Osteocyte (in vitro differentiated cells): ENCODE data around the gene KMO. TPM values are rescaled to one million over a fixed set of nuclear protein-coding genes. Genes with fewer than 3 reads are reported as not detected.

Experiments
- DNase-seq: peaks from one replicate; pipeline ENCODE4 v3.0.0; 2021; ENCODE audit warnings: mixed read lengths; ENCODE audit not compliant: unreplicated experiment; ENCODE audit errors: extremely low spot score
- H3K27ac Mint-ChIP-seq: one replicate; pipeline ENCODE4 v1.8.0; 2021; ENCODE audit warnings: mild to moderate bottlenecking, mixed read lengths; ENCODE audit not compliant: unreplicated experiment
- H3K27me3 Mint-ChIP-seq: one replicate; pipeline ENCODE4 v1.8.0; 2021; ENCODE audit warnings: mixed read lengths; ENCODE audit not compliant: unreplicated experiment
- H3K36me3 Mint-ChIP-seq: one replicate; pipeline ENCODE4 v1.8.0; 2021; ENCODE audit warnings: mixed read lengths; ENCODE audit not compliant: unreplicated experiment
- H3K4me1 Mint-ChIP-seq: one replicate; pipeline ENCODE4 v1.8.0; 2021; ENCODE audit warnings: mixed read lengths; ENCODE audit not compliant: unreplicated experiment
- H3K4me3 Mint-ChIP-seq: one replicate; pipeline ENCODE4 v1.8.0; 2021; ENCODE audit warnings: mild to moderate bottlenecking, moderate library complexity, mixed read lengths; ENCODE audit not compliant: unreplicated experiment
- H3K9me3 Mint-ChIP-seq: one replicate; pipeline ENCODE4 v1.8.0; 2021; ENCODE audit warnings: mixed read lengths; ENCODE audit not compliant: unreplicated experiment
- total RNA-seq: library from RNA; stranded (reverse); gene quantifications from 2 replicates; pipeline ENCODE4 v1.2.1, GENCODE V29; 2021
- TF ChIP-seq, protein P1 (sequence below): fragments of 200-600 bp; sonication (generic); IDR thresholded peaks from 2 replicates; pipeline ENCODE4 v1.5.0; 2021; ENCODE audit warnings: antibody characterized with exemption, mild to moderate bottlenecking, moderate library complexity

The KMO gene
- total RNA-seq, 1 donor from 2014 or later, result not detected

- H3K4me3 Mint-ChIP-seq, result peak overlapping the region; percentile 69
- no peaks in the 10 kb centered on the region for H3K36me3 Mint-ChIP-seq
- no peaks in the 10 kb centered on the region for H3K9me3 Mint-ChIP-seq
- no peaks in the 10 kb centered on the region for H3K27me3 Mint-ChIP-seq
- peak overlapping the region; percentile 83 for H3K27ac Mint-ChIP-seq
- no peak for DNase-seq
- TF ChIP-seq, protein P1, sequence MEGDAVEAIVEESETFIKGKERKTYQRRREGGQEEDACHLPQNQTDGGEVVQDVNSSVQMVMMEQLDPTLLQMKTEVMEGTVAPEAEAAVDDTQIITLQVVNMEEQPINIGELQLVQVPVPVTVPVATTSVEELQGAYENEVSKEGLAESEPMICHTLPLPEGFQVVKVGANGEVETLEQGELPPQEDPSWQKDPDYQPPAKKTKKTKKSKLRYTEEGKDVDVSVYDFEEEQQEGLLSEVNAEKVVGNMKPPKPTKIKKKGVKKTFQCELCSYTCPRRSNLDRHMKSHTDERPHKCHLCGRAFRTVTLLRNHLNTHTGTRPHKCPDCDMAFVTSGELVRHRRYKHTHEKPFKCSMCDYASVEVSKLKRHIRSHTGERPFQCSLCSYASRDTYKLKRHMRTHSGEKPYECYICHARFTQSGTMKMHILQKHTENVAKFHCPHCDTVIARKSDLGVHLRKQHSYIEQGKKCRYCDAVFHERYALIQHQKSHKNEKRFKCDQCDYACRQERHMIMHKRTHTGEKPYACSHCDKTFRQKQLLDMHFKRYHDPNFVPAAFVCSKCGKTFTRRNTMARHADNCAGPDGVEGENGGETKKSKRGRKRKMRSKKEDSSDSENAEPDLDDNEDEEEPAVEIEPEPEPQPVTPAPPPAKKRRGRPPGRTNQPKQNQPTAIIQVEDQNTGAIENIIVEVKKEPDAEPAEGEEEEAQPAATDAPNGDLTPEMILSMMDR, result no peak
- peaks cover 44% of the 10 kb centered on the region for H3K4me1 Mint-ChIP-seq
Observed at GRCh38 chr1:241640867-241641622, 108.9 kb downstream of the KMO start.

DNA sequence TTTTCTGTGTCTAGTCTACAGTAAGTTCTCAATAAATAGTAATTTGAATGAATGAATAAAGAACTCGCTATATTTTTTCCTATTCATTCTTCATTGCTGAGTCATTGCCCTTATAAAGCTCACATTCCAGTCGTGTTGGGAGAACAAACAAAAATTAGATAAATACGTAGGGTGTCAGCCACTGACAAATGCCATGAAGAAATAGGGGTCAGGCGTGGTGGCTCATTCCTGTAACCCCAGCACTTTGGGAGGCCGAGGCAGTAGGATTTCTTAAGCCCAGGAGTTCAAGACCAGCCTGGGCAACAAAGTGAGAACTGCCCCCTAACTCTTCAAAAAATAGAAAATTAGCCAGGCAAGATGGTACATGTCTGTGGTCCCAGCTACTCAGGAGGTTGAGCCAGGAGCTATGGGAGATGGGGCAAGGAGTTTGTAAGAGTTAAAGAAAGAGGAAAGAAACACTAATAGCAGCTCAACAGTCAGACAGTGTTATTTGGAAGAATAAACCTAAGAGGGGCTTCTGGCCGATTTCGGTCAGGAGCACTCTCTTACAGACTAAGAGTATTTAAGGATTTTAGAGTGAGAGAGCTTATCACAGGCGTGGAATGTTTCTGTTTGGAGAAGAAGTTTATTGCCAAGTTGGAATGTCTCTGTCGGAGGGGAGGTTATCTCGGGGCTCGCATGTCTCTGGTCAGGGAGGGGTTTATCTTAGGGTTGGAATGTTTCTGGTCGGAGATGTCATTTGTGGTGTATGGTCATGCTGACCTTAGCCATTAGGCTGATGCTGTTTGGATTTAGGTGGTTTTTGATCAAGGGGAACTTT lies 109.8 kb downstream of the KMO start:
- H3K27me3 Mint-ChIP-seq, result no peaks in the 10 kb centered on the region
- no peaks in the 10 kb centered on the region for H3K36me3 Mint-ChIP-seq
- H3K4me1 Mint-ChIP-seq, result peaks cover 38% of the 10 kb centered on the region
- no peak for DNase-seq
- peak overlapping the region; percentile 83 for H3K27ac Mint-ChIP-seq
- no peaks in the 10 kb centered on the region for H3K9me3 Mint-ChIP-seq
- H3K4me3 Mint-ChIP-seq, result no peak overlapping the region
- TF ChIP-seq, protein P1, result no peak

- Mint-ChIP-seq H3K4me3 (no peak overlapping the region), H3K27ac (no peak overlapping the region), H3K36me3 (no peaks in the 10 kb centered on the region), H3K4me1 (peaks cover 32% of the 10 kb centered on the region), H3K9me3 (no peaks in the 10 kb centered on the region), H3K27me3 (no peaks in the 10 kb centered on the region)
- TF ChIP-seq, protein P1, result no peak
- DNase-seq, result no peak
Observed at GRCh38 chr1:241642593-241642944, 110.4 kb downstream of the KMO start.

- H3K27ac Mint-ChIP-seq, result no peak overlapping the region
- TF ChIP-seq, protein P1, result no peak
- H3K9me3 Mint-ChIP-seq, result no peaks in the 10 kb centered on the region
- H3K36me3 Mint-ChIP-seq, result no peaks in the 10 kb centered on the region
- H3K4me3 Mint-ChIP-seq, result no peak overlapping the region
- peaks cover 16% of the 10 kb centered on the region for H3K4me1 Mint-ChIP-seq
- DNase-seq, result no peak
- no peaks in the 10 kb centered on the region for H3K27me3 Mint-ChIP-seq
Observed at GRCh38 chr1:241644259-241644658, 112.1 kb downstream of the KMO start.

DNA sequence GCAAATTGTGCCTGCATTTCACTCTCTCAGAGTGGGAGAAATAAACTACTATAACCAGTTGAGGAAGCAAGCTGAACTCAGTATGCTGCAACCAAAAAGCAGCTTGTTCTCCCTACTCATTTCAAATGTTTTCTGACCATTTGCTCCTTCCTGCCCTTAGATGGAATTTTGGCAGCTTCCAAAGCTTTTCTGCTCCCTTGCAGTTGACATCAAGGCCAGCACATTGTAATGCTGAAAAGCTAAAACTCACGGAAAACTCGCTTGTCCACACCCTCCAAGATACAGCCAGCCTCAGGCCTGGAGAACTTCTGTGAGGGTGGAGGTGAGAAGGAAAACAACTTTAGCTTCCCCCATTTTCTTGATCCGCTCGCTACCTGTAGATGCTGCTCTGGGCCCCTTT lies 113.0 kb downstream of the KMO start:
- Mint-ChIP-seq H3K4me3 (no peak overlapping the region), H3K27me3 (peaks cover 8% of the 10 kb centered on the region), H3K4me1 (peaks cover 15% of the 10 kb centered on the region), H3K27ac (no peak overlapping the region), H3K9me3 (no peaks in the 10 kb centered on the region), H3K36me3 (no peaks in the 10 kb centered on the region)
- TF ChIP-seq, protein P1, result no peak
- DNase-seq, result no peak
